ENCODE data around the gene POLR2A.

The POLR2A gene

GRCh38 chr17:7484067-7484918 is at the start of gene POLR2A:
Gene POLR2A, plus strand, starts transcription at chr17:7484366.
- peak within 1 kb of the TSS; percentile 96 for H3K9ac ChIP-seq (ENCODE audit: low read depth, low read length, poor library complexity, severe bottlenecking)
- no peaks in the 10 kb centered on the region for H3K36me3 ChIP-seq (ENCODE audit: insufficient read depth, low read length)
- no peaks in the 10 kb centered on the region for H3K9me3 ChIP-seq (ENCODE audit: insufficient read depth, low read depth, low read length)
- peak within 1 kb of the TSS; percentile 94 for H3K4me2 ChIP-seq (ENCODE audit: low read depth, low read length, poor library complexity, severe bottlenecking)
- peaks cover 44% of the 10 kb centered on the region for H4K20me1 ChIP-seq (ENCODE audit: insufficient read depth, low read length, poor library complexity, severe bottlenecking)
- H3K9me2 ChIP-seq (replicated peaks; ENCODE audit: low read depth, low read length): no peaks in the 10 kb centered on the region
- H3K4me3 ChIP-seq (ENCODE audit: low read length, poor library complexity, severe bottlenecking): peak within 1 kb of the TSS; percentile 91
- no peaks in the 10 kb centered on the region for H3K27me3 ChIP-seq (ENCODE audit: insufficient read depth, low read length, poor library complexity, severe bottlenecking)
- H2AFZ ChIP-seq (ENCODE audit: low read length): peak within 1 kb of the TSS; percentile 90
- peaks cover 39% of the 10 kb centered on the region for H3K4me1 ChIP-seq (ENCODE audit: insufficient read depth, low read length, poor library complexity, severe bottlenecking)
- H3F3A ChIP-seq (ENCODE audit: low read depth): no peaks in the 10 kb centered on the region
- TF ChIP-seq EZH2phosphoT487 (IDR thresholded peaks at IDR 0.05; ENCODE audit: borderline replicate concordance) (no peak), CTCF (conservative IDR thresholded peaks at IDR 0.05; ENCODE audit: low read length) (no peak)
- peaks cover 74% of the 10 kb centered on the region for H3K79me2 ChIP-seq (ENCODE audit: insufficient read depth, low read length)

DNA sequence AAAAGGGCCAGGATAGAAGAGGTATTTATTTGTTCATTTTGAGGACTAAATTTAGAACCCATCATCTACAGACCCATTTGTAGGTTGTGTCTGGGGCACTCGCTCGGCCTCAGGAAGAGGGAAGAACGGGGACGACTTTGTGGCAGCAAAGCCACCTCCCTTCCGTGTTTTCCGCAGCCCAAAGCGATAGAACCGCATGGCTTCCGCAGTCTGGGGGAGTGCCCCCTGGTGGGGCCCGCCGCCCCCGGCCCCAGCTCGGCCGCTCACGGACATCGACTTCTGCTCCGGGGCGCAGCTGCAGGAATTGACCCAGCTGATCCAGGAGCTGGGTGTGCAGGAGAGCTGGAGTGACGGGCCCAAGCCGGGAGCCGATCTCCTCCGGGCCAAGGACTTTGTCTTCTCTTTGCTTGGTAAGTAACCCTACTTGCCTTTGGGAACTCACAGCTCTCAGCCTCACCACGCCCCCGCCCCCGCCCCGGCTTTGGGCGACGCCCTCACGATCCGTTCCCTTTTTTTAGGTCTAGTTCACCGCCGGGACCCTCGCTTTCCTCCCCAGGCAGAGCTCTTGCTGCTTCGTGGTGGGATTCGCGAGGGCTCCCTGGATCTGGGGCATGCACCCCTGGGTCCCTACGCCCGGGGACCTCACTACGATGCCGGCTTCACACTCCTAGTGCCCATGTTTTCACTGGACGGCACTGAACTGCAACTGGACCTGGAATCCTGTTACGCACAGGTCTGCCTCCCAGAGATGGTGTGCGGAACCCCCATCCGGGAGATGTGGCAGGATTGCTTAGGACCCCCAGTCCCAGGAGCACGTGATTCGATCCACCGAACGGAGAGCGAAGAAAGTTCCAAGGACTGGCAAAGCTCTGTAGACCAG is 48.2 kb upstream of the POLR2A start:
- H4K20me1 ChIP-seq (ENCODE audit: insufficient read depth, low read length, poor library complexity, severe bottlenecking): peaks cover 13% of the 10 kb centered on the region

More for the DNA sequence above, 48.2 kb upstream of the POLR2A start:
- H3K4me1 ChIP-seq (ENCODE audit: insufficient read depth, low read length, poor library complexity, severe bottlenecking): peaks cover 27% of the 10 kb centered on the region
- H3K36me3 ChIP-seq (ENCODE audit: insufficient read depth, low read length): no peaks in the 10 kb centered on the region
- H3K9me2 ChIP-seq (replicated peaks; ENCODE audit: low read depth, low read length): no peaks in the 10 kb centered on the region
- peak overlapping the region; percentile 95 for H3K4me3 ChIP-seq (ENCODE audit: low read length, poor library complexity, severe bottlenecking)
- H3K79me2 ChIP-seq (ENCODE audit: insufficient read depth, low read length): peaks cover 43% of the 10 kb centered on the region; the same call in 1 of the 2 replicates
- H3K27me3 ChIP-seq (ENCODE audit: insufficient read depth, low read length, poor library complexity, severe bottlenecking): no peaks in the 10 kb centered on the region
- H3K9me3 ChIP-seq (ENCODE audit: insufficient read depth, low read depth, low read length): no peaks in the 10 kb centered on the region
- TF ChIP-seq EZH2phosphoT487 (IDR thresholded peaks at IDR 0.05; ENCODE audit: borderline replicate concordance) (no peak), CTCF (conservative IDR thresholded peaks at IDR 0.05; ENCODE audit: low read length) (peak; percentile 56)
- H3F3A ChIP-seq (ENCODE audit: low read depth): no peaks in the 10 kb centered on the region; the same call in 1 of the 2 replicates
- H3K9ac ChIP-seq (ENCODE audit: low read depth, low read length, poor library complexity, severe bottlenecking): peak overlapping the region; percentile 77
- H2AFZ ChIP-seq (ENCODE audit: low read length): peak overlapping the region; percentile 78
- peak overlapping the region; percentile 95 for H3K4me2 ChIP-seq (ENCODE audit: low read depth, low read length, poor library complexity, severe bottlenecking)
